B cell (primary cell): ENCODE measurements around the gene CD63.

Experiments used
- EZH2 ChIP-seq: IDR thresholded peaks from 2 replicates; pipeline ENCODE4 v1.6.1; 2012; ENCODE audit warnings: borderline replicate concordance, low read depth, mild to moderate bottlenecking, moderate library complexity, low read length; ENCODE audit not compliant: insufficient read depth, poor library complexity, severe bottlenecking
- TF ChIP-seq, protein P1 (sequence below): fragments of 200-600 bp; IDR thresholded peaks from one replicate; pipeline ENCODE4 v1.8.0; 2022; ENCODE audit warnings: antibody characterized with exemption, mild to moderate bottlenecking

DNA sequence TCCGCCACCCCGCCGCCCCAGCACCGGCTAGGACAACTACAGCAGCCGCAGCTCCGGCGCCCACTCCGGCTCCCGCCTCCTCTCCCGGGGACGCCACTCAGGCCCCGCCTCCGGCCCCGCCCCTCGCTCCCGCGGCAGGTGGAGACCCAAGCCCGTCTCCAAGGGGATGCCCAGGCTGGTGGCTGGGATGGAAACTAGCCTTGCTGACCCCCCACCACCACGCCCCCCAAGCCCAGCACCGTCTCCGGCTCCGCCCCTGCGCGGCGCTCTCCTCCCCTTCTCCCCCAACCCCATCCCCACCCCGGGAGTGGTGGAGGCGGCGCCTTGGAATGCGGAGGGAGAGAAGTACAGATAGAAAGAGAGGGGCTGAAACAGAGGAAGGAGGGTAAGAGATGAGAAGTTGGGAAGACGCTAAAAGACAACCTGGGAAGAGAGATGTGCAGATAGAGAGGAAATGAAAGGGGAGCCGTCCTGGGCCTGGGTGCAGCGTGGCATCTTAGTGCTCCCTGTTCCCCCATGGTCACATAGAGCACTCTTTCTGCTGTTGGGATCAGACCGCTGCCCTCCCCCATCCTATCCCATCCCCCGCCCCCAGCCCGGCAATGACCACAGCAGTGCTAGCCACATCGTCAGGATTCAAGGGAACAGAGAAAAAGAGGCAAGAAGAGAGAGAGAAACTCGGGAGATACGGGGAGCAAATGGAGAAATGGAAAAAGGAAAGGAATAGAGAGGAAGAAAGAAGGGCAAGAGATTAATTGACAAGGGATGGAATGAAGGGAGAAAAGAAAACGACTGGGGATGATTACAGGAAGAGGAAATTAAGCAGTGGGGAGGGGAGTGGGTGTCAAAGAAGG lies 20.7 kb downstream of the CD63 start, which contains the start of gene ITGA7:
- TF ChIP-seq, protein P1, sequence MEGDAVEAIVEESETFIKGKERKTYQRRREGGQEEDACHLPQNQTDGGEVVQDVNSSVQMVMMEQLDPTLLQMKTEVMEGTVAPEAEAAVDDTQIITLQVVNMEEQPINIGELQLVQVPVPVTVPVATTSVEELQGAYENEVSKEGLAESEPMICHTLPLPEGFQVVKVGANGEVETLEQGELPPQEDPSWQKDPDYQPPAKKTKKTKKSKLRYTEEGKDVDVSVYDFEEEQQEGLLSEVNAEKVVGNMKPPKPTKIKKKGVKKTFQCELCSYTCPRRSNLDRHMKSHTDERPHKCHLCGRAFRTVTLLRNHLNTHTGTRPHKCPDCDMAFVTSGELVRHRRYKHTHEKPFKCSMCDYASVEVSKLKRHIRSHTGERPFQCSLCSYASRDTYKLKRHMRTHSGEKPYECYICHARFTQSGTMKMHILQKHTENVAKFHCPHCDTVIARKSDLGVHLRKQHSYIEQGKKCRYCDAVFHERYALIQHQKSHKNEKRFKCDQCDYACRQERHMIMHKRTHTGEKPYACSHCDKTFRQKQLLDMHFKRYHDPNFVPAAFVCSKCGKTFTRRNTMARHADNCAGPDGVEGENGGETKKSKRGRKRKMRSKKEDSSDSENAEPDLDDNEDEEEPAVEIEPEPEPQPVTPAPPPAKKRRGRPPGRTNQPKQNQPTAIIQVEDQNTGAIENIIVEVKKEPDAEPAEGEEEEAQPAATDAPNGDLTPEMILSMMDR = no peak
- TF ChIP-seq EZH2 = no peak
